ENCODE data around the gene PXYLP1. TPM values are rescaled to one million over a fixed set of nuclear protein-coding genes. Genes with fewer than 3 reads are reported as not detected.
A peak's percentile ranks its signal among the peaks of the same experiment; 100 is the strongest.
"Not testable (repeated sequence)": the region's sequence is repeated elsewhere in the genome, so short reads cannot be mapped to it uniquely, and the experiment has no call there.

Gene PXYLP1, protein sequence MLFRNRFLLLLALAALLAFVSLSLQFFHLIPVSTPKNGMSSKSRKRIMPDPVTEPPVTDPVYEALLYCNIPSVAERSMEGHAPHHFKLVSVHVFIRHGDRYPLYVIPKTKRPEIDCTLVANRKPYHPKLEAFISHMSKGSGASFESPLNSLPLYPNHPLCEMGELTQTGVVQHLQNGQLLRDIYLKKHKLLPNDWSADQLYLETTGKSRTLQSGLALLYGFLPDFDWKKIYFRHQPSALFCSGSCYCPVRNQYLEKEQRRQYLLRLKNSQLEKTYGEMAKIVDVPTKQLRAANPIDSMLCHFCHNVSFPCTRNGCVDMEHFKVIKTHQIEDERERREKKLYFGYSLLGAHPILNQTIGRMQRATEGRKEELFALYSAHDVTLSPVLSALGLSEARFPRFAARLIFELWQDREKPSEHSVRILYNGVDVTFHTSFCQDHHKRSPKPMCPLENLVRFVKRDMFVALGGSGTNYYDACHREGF
- total RNA-seq = 10 to 100 TPM; 11.0 to 13.8 TPM
- long read RNA-seq, donor 1, partial matches to known transcripts = 1 of 5 reads
- long read RNA-seq, donor 1, other reads (novel, unspliced or antisense) = 3 of 5 reads
- long read RNA-seq, donor 2, partial matches to known transcripts = 0 of 7 reads
- long read RNA-seq, donor 2, other reads (novel, unspliced or antisense) = 4 of 7 reads

DNA sequence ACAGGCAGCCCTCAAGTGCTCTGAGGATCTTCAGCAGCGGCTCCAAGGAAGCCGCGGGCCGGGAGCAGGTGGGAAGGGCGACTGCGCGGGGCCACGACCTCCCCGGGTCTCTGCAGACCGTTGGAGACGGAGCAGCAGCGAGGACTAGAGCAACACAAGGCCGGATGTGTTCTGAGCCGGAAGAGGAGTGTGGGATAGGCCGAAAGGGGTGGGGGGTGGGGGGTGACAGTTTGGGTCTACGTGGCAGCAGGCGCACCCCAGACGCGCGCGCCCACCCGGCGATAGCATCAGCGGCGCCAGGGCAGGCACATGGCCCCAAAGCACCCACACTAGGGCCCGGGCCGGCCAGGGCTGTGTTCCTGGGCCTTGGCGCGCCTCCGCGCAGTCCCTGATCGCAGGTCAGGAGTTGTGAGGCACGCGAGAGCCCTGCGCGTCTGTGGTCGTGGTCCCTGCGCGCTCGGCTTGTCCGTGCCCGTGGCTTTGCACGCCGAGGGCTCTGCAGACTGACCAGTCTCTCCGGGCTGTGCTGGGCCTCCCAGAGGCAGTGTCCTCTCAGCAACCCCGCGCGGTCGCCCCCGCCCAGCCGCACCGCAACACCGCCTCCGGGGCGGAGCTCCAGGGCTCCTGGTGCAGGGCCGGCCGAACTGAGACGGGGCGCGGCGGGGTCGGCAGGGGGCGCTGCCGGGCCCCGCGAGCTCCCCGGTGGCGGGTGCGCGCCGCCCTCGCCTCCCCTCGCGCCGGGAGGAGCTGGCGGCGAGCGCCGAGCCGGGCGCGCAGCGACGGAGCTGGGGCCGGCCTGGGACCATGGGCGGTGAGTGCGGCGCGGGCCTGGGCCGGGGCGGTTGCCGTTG lies at the start of gene PXYLP1:
TSS of gene PXYLP1 (plus strand) at position 725 of the 851 bp plus-strand sequence. CDS start 28,351 bp downstream, outside the sequence.
- intact Hi-C loops (cut with DNase I) = no loop called here
- peak; percentile 98 for DNase-seq (ENCODE audit: low spot score)

DNA sequence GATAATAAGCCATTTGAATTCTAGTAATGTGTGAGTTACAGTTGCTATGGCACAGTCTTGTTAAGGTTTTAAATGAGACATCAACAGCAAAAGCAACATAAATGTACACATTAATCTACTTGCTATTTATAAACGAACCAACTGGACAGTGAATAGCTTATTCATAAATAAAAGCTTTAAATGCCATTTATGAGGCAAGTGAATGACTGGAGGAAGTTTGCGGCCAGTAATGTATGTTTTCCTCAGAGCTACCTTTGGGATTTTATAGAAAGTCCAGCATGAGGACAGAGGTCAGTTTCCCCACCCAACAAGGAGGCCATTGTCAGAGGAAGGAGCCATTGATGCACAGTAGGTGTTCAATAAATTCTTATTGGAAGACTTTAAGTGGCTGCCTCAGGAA lies 48.0 kb upstream of the PXYLP1 start:
- intact Hi-C loops (cut with DNase I) = no loop called here
- no peak for DNase-seq (ENCODE audit: low spot score)

DNA sequence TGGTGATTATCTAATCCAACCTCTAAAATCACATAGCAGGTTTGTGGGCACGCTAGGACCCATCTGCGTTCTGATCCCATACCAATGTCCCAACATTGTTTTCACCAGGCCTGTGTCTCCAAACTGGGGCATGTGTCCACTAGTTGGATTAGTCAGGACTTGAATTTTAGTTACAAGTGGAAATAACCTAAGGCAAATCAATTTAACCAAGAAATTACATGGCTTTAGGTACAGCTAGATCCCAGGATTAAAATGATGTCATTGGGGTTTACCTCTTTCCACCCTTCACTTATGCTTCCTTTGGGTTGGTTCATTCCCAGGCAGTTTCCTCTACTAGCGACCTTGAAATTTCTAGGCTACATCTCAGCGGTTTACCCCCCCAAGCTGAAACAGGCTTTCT lies 47.2 kb upstream of the PXYLP1 start:
- intact Hi-C loops (cut with DNase I) = no loop called here
- no peak for DNase-seq (ENCODE audit: low spot score)

DNA sequence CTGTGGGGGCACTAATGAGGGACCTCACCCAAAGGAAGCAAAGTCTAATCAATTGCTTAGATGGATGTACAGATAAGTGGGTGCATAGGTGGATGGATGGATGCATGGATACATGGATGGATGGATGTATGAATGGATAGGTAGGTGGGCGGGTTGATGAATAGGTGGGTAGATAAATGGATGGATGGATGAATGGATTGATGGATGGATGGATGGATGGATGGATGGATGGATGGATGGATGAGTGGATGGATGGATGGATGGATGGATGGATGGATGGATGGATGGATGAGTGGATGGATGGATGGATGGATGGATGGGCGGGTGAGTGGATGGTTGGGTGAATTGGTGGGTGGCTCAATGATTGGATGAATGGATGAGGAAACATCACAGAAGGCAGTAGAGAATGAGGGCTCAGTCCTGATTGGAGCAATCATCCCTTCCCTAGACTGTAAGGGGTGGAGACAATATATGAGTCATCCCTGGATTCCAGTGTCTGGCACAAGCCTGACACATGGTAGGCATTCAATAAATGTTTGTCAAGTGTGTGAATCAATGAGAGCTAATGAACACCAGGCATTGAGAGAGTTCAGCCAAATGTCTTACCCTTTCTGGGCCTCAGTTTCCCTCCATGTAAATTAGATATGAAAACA lies 40.4 kb upstream of the PXYLP1 start:
- intact Hi-C loops (cut with DNase I) = loop anchor here (5.0 kb wide), 4 partner anchors 84 to 1069 kb away; no protein-coding TSS in a partner anchor
- no peak for DNase-seq (ENCODE audit: low spot score)

DNA sequence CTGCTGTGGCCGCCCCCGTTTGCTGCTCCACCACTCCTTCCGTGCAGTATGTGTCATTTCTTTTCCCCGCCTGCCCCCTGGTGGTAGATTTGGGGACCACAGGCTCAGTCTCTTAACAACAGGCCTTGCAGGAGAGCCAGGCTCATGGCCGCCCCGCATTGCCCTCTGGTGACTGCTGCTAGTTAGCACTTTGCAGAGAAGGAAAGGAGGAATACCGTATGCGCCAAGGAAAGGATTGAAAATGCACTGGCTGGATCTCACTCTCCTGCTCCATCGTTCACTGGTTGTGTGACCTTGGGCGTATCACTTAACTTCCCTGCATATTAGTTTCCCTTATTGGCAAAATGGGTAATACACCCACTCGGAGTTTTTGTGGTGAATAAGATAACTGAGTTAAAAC lies 39.3 kb upstream of the PXYLP1 start:
- peak; percentile 99 for DNase-seq (ENCODE audit: low spot score)
- intact Hi-C loops (cut with DNase I) = loop anchor here (5.0 kb wide), 4 partner anchors 85 to 1070 kb away; no protein-coding TSS in a partner anchor

DNA sequence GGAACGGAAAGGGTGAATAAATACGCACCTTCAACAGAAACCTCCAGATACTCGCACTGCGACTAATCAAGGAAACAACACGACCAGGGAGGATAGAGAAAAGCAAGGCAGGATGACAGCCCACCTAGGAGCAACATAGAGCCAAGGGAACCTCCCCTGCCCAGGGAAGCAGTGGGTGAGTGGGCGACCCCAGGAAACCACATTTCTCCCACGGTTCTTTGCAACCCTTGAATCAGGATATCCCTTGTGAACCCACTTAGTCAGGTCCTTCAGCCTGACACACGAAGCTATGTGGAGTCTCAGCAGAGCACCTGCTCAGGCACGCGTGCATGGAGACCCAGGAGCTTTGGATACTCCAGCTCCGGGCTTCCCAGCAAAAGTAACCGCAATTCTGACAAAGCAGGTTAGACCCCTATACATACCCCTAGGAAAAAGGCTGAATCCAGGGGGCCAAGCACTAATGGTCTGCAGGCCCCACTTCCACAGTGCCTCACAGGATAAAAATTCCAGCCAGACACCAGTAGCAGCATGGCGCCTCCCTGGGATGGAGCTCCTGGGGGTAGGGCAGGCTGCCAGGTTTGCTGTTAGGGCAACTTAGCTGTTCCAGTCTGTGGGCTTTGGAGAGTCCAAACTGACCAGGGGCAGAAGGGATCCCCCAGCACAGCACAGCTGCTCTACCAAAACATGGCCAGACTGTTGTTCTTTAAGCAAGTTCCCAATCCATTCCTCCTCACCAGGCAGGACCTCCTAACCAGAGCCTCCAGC lies 38.4 kb upstream of the PXYLP1 start:
- intact Hi-C loops (cut with DNase I) = loop anchor here (5.0 kb wide), 4 partner anchors 86 to 1071 kb away; no protein-coding TSS in a partner anchor
- DNase-seq (ENCODE audit: low spot score) = no peak

DNA sequence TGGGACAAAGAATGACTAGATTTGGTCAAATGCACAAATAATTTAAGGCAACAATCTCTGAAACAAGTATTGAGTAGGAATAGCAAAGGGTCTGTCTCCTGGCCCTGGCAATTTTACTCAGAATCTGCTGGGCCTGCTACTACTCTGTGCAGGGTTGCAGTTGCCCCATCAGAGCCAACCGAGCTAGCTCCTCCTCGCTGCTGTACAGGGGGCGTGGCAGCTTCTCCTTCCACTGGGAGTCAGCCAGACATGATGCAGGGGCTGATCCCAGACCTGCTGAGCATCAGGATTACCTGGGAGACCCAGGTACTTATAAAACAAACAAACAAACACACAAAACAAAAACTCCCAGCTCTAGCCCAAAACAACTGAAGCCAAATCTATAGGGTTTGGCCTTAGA lies 30.5 kb upstream of the PXYLP1 start:
- DNase-seq (ENCODE audit: low spot score) = no peak
- intact Hi-C loops (cut with DNase I) = no loop called here

DNA sequence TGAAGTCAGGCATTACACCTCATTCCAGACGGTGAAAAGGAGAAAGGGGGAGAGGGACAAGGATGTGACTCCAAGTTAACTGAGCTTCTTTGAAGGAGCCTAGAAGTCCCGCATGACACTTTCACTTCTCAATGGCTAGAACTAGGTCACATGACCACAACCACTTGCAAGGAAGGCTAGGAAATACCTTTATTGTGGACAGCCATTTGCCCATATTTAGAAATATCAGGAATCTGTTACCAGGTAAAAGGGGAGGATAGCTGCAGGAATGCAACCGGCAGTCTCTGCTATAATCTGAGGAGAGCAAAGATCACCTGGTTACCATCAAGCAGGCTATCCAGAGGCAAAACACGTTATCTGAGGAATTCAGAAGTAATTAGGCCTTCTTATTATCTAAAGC lies 28.9 kb upstream of the PXYLP1 start:
- intact Hi-C loops (cut with DNase I) = no loop called here
- DNase-seq (ENCODE audit: low spot score) = no peak

DNA sequence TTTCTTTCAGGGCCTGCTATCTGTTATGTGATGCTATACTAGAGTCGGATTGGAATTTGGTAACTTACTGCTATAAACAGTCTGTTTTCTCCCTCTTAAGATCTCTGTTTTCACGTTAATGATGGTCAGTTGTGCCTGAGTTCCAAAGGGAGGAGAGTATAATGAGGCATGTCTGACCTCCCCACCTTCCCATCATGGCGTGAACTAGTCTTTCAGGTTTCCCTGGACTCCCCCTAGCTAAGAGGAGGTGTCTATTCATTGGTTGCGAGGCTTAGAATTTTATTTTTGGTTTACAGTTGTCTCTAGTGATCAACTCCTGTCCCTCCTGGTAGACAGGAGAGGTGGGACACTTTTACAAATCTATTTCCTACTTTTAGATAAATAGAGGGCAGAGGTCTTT lies 27.8 kb upstream of the PXYLP1 start:
- intact Hi-C loops (cut with DNase I) = no loop called here
- no peak for DNase-seq (ENCODE audit: low spot score)

DNA sequence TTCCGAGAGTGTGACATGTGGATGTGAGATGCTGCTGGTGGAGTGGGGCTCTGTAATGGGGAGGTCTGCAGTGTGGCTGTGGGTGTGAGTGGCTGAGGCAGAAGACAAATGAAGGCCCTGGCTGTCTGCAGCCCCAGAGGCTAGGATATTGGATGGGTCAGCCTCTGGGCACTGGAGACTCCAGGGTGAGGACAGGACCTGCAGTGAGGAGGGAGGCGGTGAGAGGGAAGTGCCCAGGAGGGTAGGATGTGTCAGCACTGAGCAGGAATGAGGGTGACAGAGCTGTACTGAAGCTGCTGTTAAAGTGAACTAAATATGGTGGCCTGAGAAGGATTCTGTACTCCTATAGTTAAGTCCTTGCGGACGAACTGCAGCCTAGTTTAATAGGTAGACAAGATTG lies 27.3 kb upstream of the PXYLP1 start:
- intact Hi-C loops (cut with DNase I) = no loop called here
- DNase-seq (ENCODE audit: low spot score) = no peak

DNA sequence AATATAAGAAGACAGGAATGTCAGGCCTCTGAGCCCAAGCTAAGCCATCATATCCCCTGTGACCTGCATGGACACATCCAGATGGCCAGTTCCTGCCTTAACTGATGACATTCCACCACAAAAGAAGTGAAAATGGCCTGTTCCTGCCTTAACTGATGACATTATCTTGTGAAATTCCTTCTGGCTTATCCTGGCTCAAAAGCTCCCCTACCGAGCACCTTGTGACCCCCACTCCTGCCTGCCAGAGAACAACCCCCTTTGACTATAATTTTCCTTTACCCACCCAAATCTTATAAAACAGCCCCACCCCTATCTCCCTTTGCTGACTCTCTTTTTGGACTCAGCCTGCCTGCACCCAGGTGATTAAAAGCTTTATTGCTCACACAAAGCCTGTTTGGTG lies 20.3 kb upstream of the PXYLP1 start:
- intact Hi-C loops (cut with DNase I); DNase-seq (ENCODE audit: low spot score): not testable (repeated sequence)

DNA sequence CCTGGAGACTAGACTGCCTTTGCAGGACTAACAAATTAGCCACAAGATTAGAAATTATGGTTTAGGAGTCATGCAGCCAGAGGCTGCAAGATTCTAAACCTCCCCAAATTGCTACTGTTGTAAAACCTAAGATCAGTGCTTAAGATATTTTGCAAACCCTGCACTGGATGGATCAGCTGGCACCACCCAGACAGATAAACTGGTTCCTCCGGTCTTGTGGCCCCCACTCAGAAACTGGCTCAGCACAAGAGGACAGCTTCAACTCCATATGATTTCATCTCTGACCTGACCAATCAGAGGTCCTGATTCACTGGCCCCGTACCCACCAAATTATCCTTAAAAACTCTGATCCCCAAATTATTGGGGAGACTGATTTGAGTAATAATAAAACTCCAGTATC lies 19.5 kb upstream of the PXYLP1 start:
- DNase-seq (ENCODE audit: low spot score) = no peak
- intact Hi-C loops (cut with DNase I) = no loop called here

DNA sequence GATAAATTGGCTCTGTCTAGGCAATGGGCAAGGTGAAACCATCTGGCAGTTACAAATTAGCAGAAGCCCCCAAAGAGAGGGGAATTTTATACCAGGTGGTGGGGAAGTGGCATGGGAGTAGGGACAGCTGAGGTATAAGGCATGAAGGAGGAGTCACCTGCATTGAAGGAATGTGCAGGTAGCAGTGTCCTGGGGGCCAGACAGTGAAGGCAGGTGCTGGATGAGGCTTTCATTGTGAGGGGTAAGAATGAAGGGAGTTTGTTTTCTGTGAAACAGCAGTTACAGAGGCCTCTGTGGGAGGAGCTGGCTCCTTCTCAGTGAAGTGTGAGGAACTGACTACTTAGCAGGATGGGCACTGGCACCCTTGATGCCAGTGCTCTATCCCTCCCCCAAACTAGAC lies 19.1 kb upstream of the PXYLP1 start:
- intact Hi-C loops (cut with DNase I) = no loop called here
- DNase-seq (ENCODE audit: low spot score) = no peak

DNA sequence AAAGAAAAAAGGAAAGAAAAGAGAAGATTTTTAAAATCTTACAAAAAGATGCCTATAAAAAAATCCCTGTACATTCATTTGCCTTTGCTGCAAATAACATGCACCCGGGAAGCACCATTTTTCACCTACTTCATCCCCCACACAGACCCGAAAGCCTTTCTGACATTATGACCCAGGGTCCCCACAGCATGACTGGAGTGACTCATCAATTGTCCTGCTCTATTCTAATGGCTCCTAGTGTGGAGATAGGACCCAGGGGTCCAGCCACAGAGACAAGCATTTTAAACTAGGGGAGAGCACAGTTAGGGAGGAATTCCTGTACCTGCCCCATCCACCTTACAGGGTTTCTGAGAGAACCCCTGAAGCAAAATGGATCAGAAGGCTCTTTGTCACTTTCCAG lies 14.7 kb upstream of the PXYLP1 start:
- intact Hi-C loops (cut with DNase I) = no loop called here
- no peak for DNase-seq (ENCODE audit: low spot score)

DNA sequence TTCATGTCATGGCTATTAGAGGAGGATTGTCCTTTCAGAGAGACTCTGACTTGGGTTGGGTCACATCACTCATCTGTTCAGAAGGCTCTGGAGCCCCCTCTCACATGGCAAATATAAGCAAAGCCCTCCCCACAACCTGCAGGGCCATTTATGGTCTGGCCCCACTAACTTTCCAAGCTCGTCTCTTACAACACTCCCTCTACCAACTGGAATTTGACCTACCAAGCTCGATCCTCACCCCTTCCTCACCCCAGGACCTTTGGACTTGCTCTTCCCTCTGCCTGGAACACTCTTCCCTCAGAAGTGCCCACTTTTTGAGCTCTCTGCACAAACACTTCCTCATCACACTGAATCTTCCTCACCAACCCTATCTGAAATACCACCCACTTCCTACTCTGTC lies 14.2 kb upstream of the PXYLP1 start:
- no peak for DNase-seq (ENCODE audit: low spot score)
- intact Hi-C loops (cut with DNase I) = no loop called here

DNA sequence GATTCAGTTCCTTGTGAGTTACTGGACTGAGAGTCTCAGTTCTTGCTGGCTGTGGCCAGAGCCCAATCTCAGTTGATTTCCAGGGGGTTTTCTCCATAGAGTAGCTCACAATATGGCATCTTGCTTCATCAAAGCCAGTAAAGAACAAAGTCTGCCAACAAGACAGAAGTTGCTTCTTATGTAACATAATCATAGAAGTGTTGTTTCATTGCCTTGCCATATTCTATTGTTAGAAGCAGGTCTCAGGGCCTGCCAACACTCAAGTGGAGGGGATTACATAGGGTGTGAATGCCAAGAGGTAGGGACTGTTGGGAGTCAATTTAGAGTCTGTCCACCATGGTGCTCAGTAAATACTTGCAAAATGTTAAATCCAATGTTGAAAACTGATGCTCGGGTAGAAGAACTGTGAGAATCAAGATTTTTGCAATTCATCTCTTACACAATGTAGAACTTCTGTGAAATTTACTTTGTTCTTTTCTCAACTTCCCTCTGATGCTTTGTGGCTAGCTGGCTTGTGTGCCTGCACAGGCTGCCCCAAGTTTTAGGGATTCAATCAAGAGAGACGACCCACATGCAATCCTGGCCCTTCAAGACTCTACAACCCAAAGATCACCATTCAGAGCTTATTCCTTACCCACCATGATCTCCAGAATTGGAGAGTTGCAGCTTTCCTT lies 13.3 kb upstream of the PXYLP1 start:
- intact Hi-C loops (cut with DNase I) = no loop called here
- no peak for DNase-seq (ENCODE audit: low spot score)

DNA sequence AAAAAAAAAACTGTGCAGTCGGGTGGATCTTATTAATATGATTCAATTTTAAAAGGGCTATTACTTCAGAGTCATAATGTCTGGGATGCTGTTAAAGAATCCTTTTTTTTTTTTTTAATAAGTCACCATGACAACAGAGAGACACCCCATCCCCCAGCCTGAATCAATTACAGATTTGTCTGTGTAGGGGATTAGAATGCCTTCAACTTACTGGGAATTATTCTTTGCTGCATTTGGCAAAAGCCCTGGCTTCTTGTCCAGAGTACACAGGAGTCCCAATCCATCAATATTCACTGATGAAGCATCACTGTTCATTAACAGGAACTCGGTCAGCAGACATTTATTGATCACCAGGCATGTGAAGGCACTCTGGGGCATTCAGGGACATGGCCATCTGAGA lies 12.7 kb upstream of the PXYLP1 start:
- no peak for DNase-seq (ENCODE audit: low spot score)
- intact Hi-C loops (cut with DNase I) = no loop called here

DNA sequence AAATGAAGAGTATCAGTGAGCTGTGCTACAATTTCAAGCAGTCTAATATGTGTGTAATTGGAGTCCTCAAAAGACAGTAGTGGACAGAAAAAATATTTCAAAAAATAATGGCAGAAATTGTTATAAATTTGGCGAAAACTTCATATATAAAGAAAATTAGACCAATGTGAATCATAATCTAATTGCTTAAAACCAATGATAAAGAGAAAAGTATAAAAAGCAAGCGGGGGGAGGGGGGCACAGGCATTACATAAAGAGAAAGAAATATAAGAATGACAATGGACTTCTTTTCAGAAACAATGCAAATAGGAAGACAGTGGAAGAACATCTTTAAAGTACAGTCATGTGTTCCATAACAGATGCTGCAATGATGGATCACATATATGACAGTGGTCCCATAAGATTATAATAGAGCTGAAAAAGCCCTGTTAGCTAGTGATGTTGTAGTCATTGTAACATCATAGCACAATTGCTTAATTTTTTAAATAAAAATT lies 7.9 kb upstream of the PXYLP1 start:
- no peak for DNase-seq (ENCODE audit: low spot score)
- intact Hi-C loops (cut with DNase I) = no loop called here

Measured in posterior vena cava (tissue), 2 donors.